ENCODE data around the gene DOCK3. TPM values are rescaled to one million over a fixed set of nuclear protein-coding genes. Genes with fewer than 3 reads are reported as not detected.

DOCK3 gene
- total and polyA plus RNA-seq, 10 of the 15 experiments (the other 5 are each of a cell fraction or from before 2014, with no cell fraction given): 0.02 to 0.52 (median 0.04) TPM; not detected in 5

GRCh38 chr3:50687127-50687751, 12.5 kb downstream of the DOCK3 start:
- ChIA-PET CTCF (no interaction called here), RAD21 (ENCODE audit: unreplicated experiment) (no interaction called here), SMC1A (ENCODE audit: uncharacterized antibody, unreplicated experiment) (no interaction called here), POLR2A (no interaction called here)
- Histone ChIP-seq H3K9me3 (replicated peaks; ENCODE audit: control insufficient read depth, insufficient read depth, low read length) (no peaks in the 10 kb centered on the region; the same call in 2 of the 3 replicates), H3K79me2 (ENCODE audit: control insufficient read depth, insufficient read depth, low read length) (no peaks in the 10 kb centered on the region), H3K4me2 (ENCODE audit: control insufficient read depth, insufficient read depth) (no peak overlapping the region), H3K27ac (ENCODE audit: control insufficient read depth, insufficient read depth) (no peak overlapping the region), H4K20me1 (ENCODE audit: control insufficient read depth, insufficient read depth) (no peaks in the 10 kb centered on the region), H3K27me3 (replicated peaks in 1 of 2; ENCODE audit: control insufficient read depth in 2 of 2, insufficient read depth in 2 of 2, low read length in 1 of 2) (peaks cover 0 to 3% of the 10 kb centered on the region in 2 experiments; a peak in 2 of 4 replicates), H3K4me1 (ENCODE audit: control insufficient read depth, insufficient read depth, low read length) (no peaks in the 10 kb centered on the region), H2AFZ (ENCODE audit: control insufficient read depth, low read depth, low read length) (no peak overlapping the region), H3K9ac (ENCODE audit: control insufficient read depth, insufficient read depth, low read length) (no peak overlapping the region), H3K4me3 (no peak overlapping the region), H3K36me3 (ENCODE audit: control insufficient read depth in 2 of 2, insufficient read depth in 2 of 2, low read length in 1 of 2) (no peaks in the 10 kb centered on the region)
- no TSS peak for BruUV-seq (replicated peaks)
- WGBS (ENCODE audit: insufficient coverage, insufficient replicate concordance, low lambda C conversion rate, missing lambda C conversion rate): 14% methylated on average over 7 of the region's 7 CpGs
- in situ Hi-C loops (cut with MboI): no loop called here
- intact Hi-C loops (cut with micrococcal nuclease; ENCODE audit: unreplicated experiment): no loop called here
- DNase-seq (ENCODE audit: low read depth, low spot score) (no peak), FAIRE-seq (no peak), ATAC-seq (no peak)
- no peak for TF ChIP-seq SMAD1 (IDR thresholded peaks at IDR 0.05; ENCODE audit: low read depth, partially characterized antibody)
- TF ChIP-seq RELA (IDR thresholded peaks at IDR 0.05; ENCODE audit: borderline replicate concordance, partially characterized antibody): no peak
- TF ChIP-seq PRDM15 (CRISPR knock-in tag; IDR thresholded peaks at IDR 0.05): no peak
- no peak for TF ChIP-seq NR2C1 (IDR thresholded peaks at IDR 0.05)
- no peak for TF ChIP-seq SP1 (IDR thresholded peaks at IDR 0.05; ENCODE audit: low read depth, low read length)
- no peak for TF ChIP-seq IRF3 (IDR thresholded peaks at IDR 0.05)
- no peak for TF ChIP-seq ZNF592 (IDR thresholded peaks at IDR 0.05)
- TF ChIP-seq ZSCAN29 (IDR thresholded peaks at IDR 0.05): no peak
- no peak for TF ChIP-seq TCF3 (IDR thresholded peaks at IDR 0.05; ENCODE audit: borderline replicate concordance, insufficient read depth, low read depth, low read length)
- TF ChIP-seq BHLHE40 (IDR thresholded peaks at IDR 0.05; ENCODE audit: borderline replicate concordance in 1 of 2, low read depth in 2 of 2, low read length in 1 of 2): no peak
- TF ChIP-seq KDM1A (IDR thresholded peaks at IDR 0.05; ENCODE audit: borderline replicate concordance): no peak
- no peak for TF ChIP-seq POU2F2 (IDR thresholded peaks at IDR 0.05; ENCODE audit: borderline replicate concordance, low read depth, low read length)
- TF ChIP-seq KLF5 (IDR thresholded peaks at IDR 0.05; ENCODE audit: partially characterized antibody): no peak
- TF ChIP-seq CBX3 (IDR thresholded peaks at IDR 0.05; ENCODE audit: borderline replicate concordance, low read depth): no peak
